Measurements from ENCODE around the gene FGF12.
A peak's percentile ranks its signal among the peaks of the same experiment; 100 is the strongest.

FGF12 gene

DNA sequence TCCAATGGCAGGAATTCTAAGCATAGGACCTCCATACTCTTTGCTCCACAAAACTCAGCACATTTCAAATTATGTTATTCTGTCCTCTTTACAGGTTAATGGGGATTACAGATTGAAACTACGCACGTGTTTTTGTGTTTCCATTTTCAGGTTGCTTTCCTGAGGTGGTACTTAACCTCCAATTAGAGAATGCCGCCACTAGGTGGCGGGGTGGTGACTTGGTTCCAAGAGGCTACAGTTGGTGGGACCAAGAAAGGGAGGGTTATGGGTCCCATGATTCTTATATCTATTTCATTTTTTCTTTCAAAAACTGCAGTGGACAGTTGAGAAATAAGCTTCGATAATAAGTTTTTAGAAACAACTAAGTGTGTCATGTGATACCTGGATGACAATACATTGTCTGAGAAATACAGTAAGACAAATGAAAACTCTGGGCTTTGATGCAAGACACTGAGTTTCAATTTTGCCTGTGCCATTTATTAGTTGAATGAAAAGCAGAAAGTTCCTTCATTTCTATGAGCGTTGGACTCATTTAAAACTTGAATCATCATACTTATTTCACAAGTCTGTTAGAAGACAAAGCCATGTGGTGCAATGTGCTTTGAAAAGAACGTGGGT lies 539.0 kb downstream of the FGF12 start:
- DNase-seq (ENCODE audit: low read depth in 2 of 2), result peak in 1 of 2 donors; percentile 17

DNA sequence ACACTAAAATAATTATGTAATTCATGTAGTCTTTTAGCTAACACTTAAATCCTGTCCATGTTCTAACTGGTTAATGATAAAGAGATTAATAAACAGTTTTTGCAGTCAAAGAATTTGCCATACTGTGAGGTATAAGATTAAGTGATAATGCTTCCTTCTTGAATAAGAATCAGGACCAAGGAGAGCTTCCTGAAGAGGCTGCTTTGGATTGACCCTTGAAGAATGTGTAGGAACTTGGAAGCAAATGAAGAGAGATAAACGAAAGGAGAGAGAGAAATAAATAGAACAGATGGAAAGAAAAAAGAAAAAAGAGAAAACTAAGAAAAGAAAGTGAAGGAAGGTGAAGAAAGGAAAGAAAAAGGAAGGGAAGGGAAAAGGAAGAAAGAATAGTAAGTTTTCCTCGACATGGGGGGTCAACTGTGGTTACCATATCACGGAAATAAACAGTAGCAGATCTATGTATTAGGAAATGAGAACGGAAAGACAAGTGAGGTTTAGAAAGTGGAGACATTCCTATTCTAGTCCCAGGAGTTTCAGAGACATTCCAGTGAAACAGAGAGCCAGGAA lies 539.8 kb downstream of the FGF12 start:
- no peak for DNase-seq (ENCODE audit: low read depth in 2 of 2)

DNA sequence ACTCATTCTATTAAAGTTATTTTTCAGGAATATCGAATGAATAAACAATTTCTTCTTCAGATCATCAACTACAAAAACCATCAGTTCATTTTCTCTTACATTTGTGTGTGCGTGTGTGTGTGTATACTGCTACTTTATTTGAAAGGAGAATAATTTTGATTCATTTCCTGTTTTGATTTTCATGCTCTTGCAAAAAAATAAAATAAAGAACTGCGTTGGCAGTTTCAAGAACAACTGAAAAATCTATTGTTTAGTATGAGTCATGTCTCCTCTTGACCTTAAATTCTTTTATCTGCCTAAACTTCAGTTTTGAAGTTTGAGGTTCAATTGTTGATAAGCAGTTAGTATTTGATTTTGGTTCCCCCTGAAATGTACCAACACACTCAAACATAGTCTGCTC lies 540.8 kb downstream of the FGF12 start:
- no peak for DNase-seq (ENCODE audit: low read depth in 2 of 2)

DNA sequence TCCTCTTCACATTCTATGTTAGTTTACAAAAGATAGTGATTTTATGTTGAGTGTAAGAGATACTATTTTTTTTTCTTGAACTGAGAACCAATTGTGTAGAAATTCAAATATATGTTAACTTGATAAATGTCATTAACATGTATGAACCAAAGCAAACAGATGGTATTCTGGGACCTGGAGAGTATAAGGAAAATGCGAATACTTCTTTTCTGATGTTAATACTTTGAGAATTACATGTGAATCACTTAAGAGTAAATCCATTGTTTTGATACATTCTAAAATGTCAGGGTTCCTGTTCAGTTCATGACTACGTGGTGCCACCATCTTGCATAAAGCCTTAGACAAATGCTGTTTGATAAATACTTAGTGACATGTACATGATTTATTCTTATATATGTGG lies 541.3 kb downstream of the FGF12 start:
- no peak for DNase-seq (ENCODE audit: low read depth in 2 of 2)

DNA sequence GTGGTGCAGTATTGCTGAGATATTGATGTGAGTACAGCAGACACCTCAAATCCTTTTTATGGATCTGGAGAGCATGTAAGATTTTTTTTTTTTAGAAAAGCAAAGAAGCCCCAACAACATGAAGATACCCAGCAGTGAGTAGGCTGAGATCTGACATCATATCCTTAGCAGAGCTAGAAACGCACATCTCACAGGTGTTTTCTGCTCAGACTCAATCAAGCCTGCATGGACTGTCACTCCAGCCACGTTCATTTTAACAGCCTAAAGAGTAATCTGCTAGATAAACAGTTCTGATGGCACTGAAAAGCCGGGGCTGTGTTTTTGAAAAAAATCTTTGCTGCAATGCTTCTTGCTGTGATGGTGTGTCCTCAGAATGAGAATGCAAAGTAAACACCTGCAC lies 544.2 kb downstream of the FGF12 start:
- no peak for DNase-seq (ENCODE audit: low read depth in 2 of 2)

DNA sequence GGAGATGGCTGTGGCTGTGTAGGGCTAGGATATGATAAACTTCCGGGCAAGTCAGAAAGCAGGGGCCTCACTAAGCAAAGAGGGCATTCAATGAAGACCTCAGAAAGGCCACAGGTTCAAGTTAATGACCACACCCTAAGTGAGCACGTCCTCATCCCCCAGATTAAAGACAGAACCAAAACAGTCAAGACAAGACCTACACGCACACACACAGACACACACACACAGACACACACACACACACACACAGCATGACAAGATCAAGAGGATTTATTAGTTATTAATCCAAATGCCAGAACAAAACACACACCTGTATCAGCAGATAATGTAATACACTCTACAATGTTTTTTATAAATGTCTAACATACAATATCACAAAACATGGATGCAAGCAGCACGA lies 546.2 kb downstream of the FGF12 start:
- DNase-seq (ENCODE audit: low read depth in 2 of 2), result no peak

DNA sequence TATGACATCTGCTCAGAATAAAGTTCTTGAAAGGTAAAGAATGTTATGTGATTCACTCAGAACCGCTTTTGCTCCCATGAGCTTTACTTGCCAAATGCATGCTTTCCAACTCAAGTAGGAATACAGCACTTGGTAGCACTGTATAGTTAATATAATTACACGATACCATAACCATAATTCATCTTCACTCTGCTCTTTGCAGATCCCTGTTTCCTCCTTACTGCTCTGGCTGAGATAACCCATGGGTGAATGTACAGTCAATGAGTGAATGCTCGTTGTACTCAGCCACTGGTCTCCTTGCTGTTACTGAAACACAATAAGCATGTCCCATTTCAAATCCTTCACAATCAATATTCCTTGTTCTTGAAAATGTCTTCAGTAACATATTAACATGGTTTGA lies 550.0 kb downstream of the FGF12 start:
- no peak for DNase-seq (ENCODE audit: low read depth in 2 of 2)

DNA sequence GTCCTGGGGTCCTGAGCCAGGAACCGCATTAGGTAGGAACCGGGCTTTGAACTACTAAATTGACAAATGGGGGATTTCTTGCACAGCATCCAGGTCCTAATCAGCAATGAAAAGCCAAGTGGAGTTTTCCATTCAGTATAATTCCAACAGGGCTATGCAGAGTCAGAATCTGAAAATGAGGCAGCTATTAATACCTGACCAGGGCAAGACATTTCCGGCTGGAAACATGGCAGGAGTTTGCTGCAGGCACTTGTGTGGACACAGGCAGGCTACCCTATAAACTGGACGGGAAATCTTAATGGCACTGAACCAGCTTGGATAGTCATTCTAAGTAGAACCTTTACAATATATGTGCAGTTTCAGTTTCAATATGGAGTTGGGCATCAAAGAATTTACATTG lies 553.1 kb downstream of the FGF12 start:
- no peak for DNase-seq (ENCODE audit: low read depth in 2 of 2)

DNA sequence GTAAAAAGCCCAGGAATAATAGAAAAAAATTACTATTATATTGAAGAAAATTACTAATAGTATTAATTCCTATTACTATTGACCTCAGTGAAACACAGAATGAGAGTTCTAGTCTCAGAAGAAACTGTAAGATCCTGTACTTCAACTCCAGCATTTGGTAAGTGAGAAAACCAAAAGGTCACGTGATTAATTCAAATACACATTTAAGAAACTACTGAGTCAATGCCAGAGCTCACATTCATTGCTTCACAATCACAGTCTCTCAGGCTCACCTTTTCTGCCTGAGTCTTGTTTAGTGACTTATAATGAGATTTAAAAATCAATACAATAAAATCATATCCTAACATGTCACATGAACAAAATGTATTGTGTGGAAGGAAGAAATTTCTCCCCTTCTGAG lies 556.1 kb downstream of the FGF12 start:
- no peak for DNase-seq (ENCODE audit: low read depth in 2 of 2)

DNA sequence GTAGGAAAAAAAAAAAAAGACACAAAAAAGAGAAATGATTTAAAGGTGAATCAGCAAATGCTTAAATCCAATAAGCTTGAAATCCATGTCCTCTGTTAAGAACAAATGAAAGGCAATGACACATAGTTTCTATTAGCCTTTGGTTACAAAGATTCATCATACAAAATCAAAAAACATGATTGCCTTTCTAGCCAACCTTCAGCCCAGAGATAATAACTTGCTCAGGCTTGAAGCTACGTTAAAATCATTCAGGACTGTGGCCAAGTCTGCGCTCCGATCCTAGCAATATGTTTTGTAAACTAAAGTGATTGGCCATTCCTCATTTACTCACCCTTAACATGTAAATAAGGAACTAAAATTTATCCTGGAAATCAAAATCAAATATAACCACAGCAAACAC lies 556.7 kb downstream of the FGF12 start:
- no peak for DNase-seq (ENCODE audit: low read depth in 2 of 2)

DNA sequence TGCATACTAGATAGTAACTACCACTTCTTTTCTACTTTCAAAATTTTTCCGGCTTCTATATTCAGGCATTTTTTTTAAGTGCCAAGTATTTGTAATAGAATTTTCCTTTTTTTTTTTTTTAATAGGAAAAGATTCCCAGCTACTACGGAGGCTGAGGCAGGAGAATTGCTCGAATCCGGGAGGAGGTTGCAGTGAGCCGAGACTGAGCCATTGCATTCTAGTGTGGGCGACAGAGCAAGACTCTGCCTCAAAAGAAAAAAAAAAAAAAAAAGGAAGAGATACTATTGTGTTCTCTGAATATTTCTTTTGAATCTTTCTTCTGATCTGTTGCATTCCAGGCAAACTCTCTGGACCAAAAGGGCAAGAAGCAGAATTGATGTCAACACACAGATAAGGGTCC lies 557.3 kb downstream of the FGF12 start:
- no peak for DNase-seq (ENCODE audit: low read depth in 2 of 2)

DNA sequence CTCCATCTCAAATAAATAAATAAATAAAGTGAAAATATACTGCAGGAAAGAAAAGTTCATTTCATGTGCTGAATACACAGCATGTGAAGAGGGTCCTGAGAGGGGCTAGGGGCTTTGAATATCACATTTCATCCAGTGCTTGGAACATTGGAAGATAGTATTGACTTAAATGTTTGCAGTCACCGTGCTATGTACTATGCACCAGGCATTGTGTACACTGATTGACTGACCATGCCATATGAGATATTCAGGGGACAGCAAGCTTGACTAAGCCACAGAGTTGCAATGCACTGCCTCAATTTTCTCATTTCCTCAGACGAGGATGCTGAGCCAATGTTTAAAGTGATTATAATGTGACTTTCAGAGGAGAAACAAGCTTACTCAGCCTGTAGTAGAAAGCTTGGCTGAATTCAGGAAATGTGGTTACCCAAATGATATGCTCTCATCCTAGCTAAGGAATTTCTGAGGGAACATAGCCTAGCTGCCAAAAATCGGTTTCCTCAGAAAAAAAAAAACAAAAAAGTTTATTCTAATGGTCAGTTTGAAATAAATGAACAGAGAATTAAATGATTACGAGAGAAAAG lies 557.9 kb downstream of the FGF12 start:
- DNase-seq (ENCODE audit: low read depth in 2 of 2), result no peak

DNA sequence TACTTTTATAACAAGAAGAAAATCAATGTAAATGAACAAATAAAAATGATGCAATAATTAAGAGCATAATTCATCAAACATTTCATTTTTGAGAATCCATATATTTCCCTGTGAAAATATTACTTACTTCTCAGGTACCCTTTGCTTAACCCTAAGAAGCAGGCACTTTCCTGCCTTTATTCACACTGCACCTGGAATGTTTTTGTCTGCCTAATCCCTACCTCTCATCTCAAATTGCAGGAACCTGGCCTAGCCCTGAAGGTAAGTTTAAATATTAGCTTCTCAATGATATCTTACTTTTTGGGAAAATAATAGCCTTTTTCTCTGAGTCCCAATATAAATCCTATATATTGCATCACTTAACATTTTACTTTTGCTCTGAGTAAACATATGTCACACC lies 559.1 kb downstream of the FGF12 start:
- no peak for DNase-seq (ENCODE audit: low read depth in 2 of 2)

DNA sequence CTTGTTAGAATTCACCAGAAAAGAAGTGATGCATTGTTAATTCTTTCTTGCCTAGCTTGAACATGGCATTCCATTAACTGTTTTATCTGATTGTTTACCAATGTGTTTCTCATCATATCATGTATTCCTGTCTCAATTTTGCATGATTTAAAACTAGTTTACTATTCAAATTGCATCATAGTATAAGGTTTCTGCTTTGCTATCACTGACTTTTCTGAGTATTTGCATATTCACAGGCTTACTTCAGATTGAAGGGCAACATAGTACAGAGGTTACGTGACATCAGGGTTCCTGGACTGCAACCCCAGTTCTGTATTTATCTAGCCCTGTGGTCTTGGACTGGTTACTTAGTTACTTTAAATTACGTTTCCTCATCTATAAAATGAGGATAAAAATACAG lies 561.8 kb downstream of the FGF12 start:
- DNase-seq (ENCODE audit: low read depth in 2 of 2), result no peak

DNA sequence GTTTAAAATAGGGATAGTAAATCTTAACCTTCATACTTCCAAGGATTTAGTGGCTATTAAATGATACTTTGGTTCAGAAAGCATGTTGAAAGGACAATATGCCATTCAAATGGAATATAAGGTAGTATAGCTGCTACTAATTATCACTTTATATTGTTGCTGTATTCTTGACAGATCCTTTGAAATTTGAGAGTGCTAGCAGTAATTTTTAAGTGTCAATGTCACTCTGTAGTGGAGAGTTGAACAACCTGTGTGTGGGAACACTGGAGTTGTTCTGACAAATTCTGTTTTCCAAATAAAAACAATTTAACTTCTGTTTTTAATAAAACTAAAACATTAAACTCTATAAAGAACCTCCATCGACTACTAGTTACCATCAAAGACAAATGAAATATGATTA lies 565.7 kb downstream of the FGF12 start:
- DNase-seq (ENCODE audit: low read depth in 2 of 2), result no peak

DNA sequence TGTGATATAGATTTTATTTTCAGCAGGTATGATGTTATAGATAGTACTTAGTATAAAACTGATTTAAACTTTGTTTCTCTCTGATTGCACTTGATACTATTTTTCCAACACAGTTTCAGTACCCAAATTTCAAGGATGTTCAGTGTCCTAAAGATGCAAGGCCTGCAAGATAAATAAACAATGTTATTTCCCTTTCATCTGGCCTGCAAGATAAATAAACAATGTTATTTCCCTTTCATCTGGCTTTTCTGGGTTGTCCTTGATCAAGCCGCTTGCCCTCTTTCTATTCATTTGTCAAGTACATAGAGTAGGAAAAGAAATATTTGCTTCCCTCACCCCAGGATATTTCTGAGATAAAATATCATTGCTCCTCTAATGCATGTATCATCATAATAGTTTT lies 571.0 kb downstream of the FGF12 start:
- no peak for DNase-seq (ENCODE audit: low read depth in 2 of 2)

DNA sequence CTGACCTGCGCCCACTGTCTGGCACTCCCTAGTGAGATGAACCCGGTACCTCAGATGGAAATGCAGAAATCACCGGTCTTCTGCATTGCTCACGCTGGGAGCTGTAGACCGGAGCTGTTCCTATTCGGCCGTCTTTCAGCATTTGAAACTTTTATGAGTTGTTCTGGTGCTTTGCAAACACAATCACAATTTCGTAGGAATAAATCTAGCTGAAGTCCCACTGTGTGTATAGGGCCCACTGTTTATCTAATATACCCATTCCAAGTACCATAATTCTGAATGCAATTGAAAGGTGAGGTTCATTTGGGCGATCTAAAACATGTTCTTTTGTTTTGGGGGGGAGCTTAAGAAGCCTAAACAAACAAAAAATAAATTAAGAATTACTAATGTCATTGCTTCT lies 572.1 kb downstream of the FGF12 start:
- no peak for DNase-seq (ENCODE audit: low read depth in 2 of 2)

DNA sequence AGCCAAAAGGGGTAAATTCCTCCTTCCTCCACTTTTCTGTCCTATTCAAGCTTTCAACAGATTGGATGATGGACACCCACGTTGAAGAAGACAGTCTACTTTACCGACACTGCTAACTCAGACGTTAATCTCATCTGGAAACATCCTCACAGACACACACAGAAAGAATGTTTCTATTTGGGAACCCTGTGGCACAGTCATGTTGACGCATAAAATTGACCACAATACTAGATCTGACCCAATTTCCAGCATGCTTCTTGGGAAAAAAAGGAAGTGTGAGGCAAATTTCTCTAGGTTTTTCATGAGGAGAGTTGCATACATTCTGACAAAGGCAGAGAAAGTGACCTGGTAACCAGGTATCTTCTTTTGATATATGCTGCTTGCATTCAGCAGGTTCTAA lies 594.1 kb downstream of the FGF12 start:
- DNase-seq (ENCODE audit: low read depth in 2 of 2), result no peak

DNA sequence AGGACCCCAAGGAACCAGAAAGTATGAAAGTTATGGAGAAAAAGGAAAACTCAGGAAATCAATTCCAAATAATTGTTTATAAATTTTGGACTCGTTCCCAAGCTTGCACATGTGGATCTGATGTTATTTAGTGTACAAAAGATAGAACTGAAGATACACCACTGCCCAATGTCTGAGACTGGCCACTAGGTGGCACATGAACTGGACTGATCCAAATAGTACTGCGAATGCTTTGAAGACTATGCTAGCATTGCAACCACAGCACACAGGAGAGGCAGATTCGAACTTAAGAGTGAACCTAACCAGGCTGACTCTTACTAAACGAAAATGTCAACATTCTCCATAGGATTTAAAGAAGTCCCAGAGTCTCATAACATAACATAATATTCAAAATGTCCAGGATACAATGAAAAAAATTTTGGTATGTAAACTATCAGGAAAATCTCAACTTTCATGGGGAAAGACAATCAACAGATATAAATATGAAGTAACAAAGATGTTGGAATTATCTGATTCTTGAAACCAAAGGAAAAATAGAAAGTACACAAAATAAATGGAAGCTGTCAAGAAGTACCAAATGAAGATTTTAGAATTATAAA lies 596.7 kb downstream of the FGF12 start:
- no peak for DNase-seq (ENCODE audit: low read depth in 2 of 2)

DNA sequence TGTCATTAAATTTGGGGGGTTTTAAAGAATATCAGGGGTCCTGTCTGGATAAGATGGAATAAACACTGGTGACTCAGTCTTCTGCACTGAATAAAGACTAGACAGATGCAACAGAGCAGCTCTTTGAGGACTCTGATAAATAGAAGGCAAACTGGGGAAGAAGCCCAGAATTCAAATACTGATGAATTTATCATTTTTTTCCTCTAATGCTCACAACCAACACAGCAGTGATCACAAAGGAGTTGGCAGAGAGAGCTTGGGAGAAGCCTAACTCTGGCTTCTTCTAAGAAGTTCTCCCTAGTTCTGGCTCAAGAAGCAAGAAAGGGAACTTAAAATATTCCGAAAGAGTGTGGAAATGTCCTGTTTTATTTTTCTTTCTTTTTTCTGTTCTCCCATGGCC lies 597.8 kb downstream of the FGF12 start:
- no peak for DNase-seq (ENCODE audit: low read depth in 2 of 2)

DNA sequence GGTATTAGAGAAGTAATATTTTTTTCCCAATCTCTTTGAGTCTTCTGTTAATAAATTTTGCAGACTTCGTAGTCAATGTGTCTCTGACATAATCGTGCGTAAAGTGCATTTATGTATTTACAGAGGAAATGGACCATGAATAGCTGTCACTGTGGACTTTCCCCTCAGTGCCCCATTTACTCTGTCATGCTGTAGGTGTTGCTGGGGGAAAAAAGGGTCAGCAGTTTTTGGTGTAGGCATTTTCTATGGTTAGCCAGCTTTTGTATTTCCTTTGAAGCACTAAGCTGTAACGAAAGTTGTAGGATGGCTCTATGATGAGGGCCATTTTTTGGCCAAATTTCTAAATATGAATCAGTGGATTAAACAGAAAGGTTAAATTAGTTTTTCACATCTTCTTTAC lies 598.4 kb downstream of the FGF12 start:
- no peak for DNase-seq (ENCODE audit: low read depth in 2 of 2)

DNA sequence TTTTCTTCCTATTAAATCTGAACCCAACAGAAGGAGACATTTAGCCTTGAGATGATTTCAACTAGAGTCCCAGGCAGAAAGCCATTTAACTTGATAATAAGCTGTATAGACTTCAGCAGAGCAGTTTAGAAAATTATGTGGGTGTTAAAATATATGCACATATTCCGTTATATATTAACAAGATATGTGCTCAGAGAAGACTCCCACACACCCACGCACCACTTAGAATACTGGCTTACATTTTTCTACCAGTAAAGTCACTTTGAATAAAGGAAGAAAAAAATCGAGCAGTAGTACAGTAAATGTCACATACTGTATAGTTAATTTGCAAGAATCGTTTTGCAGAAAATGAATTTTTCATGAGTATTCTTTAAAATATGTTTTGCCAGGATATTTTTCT lies 599.3 kb downstream of the FGF12 start:
- no peak for DNase-seq (ENCODE audit: low read depth in 2 of 2)

DNA sequence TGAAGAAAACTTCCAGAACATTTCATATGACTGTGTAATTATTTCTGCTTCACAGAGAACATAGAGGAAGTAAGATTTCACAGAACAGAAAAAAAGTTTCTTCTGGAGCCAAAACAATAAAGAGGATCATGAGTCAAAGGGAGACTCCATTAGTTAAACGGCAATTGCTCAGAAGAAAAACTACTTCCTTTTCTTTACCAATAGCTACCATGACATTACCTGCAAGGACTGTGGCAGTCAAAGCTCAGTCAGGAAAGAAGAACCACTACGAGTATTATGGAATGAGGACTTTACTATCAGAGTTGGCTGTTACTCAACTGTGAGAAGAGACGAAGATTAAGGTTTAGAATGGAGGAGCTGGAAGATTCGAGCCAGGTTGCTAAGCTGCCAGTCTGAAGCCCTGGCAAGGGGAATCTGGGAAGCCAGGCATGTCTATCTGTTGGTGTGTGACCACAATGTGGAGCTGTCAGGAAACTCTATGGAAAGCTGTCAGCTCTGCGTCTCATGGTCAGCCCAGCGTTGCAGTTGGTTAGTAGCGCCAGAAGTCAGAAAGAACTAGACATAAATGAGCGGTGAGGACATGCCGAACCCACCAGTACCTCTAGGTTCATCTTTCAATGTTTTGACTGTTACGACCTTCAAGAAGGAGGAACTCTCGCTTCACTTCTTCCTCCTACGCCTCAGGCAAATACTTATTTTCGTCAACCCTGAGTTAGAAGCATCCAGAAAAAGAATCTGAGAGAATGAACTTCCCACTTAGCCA lies 604.3 kb downstream of the FGF12 start:
- no peak for DNase-seq (ENCODE audit: low read depth in 2 of 2)

Data from stimulated activated CD4-positive, alpha-beta T cell treated with anti-CD3 and anti-CD28 coated beads, Interleukin-1b, Interleukin-23, amount 100 ng/mL, for 4 hours (primary cell).